Small intestine (tissue), 7 donors: ENCODE measurements around the gene FPR3. TPM values are rescaled to one million over a fixed set of nuclear protein-coding genes. Genes with fewer than 3 reads are reported as not detected.
"Not testable (repeated sequence)": the region's sequence is repeated elsewhere in the genome, so short reads cannot be mapped to it uniquely, and the experiment has no call there.

Source experiments
- DNase-seq, 2 donors: peaks; one replicate each; pipeline versions ENCODE4 v3.0.0 to v3.0.0-alpha.2; 2013
- FAIRE-seq: peaks from 2 replicates; lab custom pipeline; 2012; peaks lifted over from hg19 to GRCh38; lab: Jason Lieb, UNC
- H3K27ac ChIP-seq, 3 donors: one replicate each; pipeline ENCODE4 v1.5.1; 2013; ENCODE audit warnings: low read length in 2 of 3, mild to moderate bottlenecking in 2 of 3, control low read depth in 1 of 3, inconsistent platforms in 1 of 3, low read depth in 1 of 3, moderate library complexity in 1 of 3
- H3K27me3 ChIP-seq, 3 donors: one replicate each; pipeline ENCODE4 v1.6.1; 2013; ENCODE audit warnings: low read length in 3 of 3, inconsistent platforms in 1 of 3; ENCODE audit not compliant: control insufficient read depth in 3 of 3, insufficient read depth in 3 of 3
- H3K36me3 ChIP-seq, 3 donors: one replicate each; pipeline ENCODE4 v1.6.1; 2013; ENCODE audit warnings: low read length in 3 of 3, inconsistent platforms in 1 of 3, low read depth in 1 of 3, mild to moderate bottlenecking in 1 of 3, moderate library complexity in 1 of 3; ENCODE audit not compliant: control insufficient read depth in 3 of 3, insufficient read depth in 2 of 3
- H3K4me1 ChIP-seq, 3 donors: one replicate each; pipeline ENCODE4 v1.6.1; 2013; ENCODE audit warnings: low read length in 2 of 3, inconsistent platforms in 1 of 3, low read depth in 1 of 3, mild to moderate bottlenecking in 1 of 3, moderate library complexity in 1 of 3; ENCODE audit not compliant: control insufficient read depth in 3 of 3, insufficient read depth in 2 of 3
- H3K4me3 ChIP-seq, 3 donors: one replicate each; pipeline ENCODE4 v1.5.1; 2013; ENCODE audit warnings: low read length in 3 of 3, control low read depth in 1 of 3, inconsistent platforms in 1 of 3, low read depth in 1 of 3, mild to moderate bottlenecking in 1 of 3, moderate library complexity in 1 of 3
- H3K9me3 ChIP-seq, 2 donors: one replicate each; pipeline ENCODE4 v1.6.1; 2013; ENCODE audit warnings: low read depth in 1 of 2, low read length in 1 of 2; ENCODE audit not compliant: control insufficient read depth in 2 of 2, insufficient read depth in 1 of 2
- WGBS, 3 donors: extraction: QIAGEN DNeasy Blood & Tissue Kit; methylation state at CpG; one replicate each; pipeline ENCODE4 v1.1.7; 2013; 5-methylcytosine and 5-hydroxymethylcytosine counted together
- polyA plus RNA-seq, 4 donors: library from polyadenylated mRNA; stranded (reverse) in 3 of 4; unstranded in 1 of 4; fragments of 200-250 nt in 3 of 4; fragments of 120-200 nt in 1 of 4; gene quantifications; one replicate each; pipeline versions ENCODE4 v1.2.1 to v1.2.3, GENCODE V29; 2013
- donor health status: healthy with polysubstance abuse.
- donor health status: control.
- donor health status: control.
- donor health status: Bipolar disorder and iron deficiency.
- donor health status: healthy.

The FPR3 gene
- polyA plus RNA-seq, 4 donors, result 0.89 to 5.1 (median 3.8) TPM

GRCh38 chr19:51760697-51761356, 34.1 kb upstream of the FPR3 start, which contains the start of gene FPR2:
FPR2 (plus strand) TSS chr19:51761180; CDS start chr19:51768659, 7,479 bp downstream.
- Histone ChIP-seq H3K27ac (no peak within 1 kb of the TSS), H3K36me3 (no peaks in the 10 kb centered on the region), H3K4me1 (no peaks in the 10 kb centered on the region), H3K9me3 (no peaks in the 10 kb centered on the region), H3K4me3 (no peak within 1 kb of the TSS), H3K27me3 (no peaks in the 10 kb centered on the region)
- WGBS, 3 donors, result 59 to 73% (median 69%) methylated on average over 8 of the region's 8 CpGs
- no peak for DNase-seq
- no peak for FAIRE-seq

- DNase-seq (no peak), FAIRE-seq (no peak)
- Histone ChIP-seq H3K4me1 (no peaks in the 10 kb centered on the region), H3K36me3 (no peaks in the 10 kb centered on the region), H3K9me3 (no peaks in the 10 kb centered on the region), H3K27ac (no peak overlapping the region), H3K27me3 (no peaks in the 10 kb centered on the region), H3K4me3 (no peak overlapping the region)
- 81 to 84% (median 82%) methylated on average over 7 of the region's 7 CpGs for WGBS, 3 donors
Observed at GRCh38 chr19:51761696-51762095, 33.3 kb upstream of the FPR3 start.

GRCh38 chr19:51765086-51765485, 29.9 kb upstream of the FPR3 start:
- FAIRE-seq (no peak), DNase-seq (no peak)
- H3K4me3 ChIP-seq, result no peak overlapping the region
- H3K4me1 ChIP-seq, result no peaks in the 10 kb centered on the region
- 42 to 64% (median 46%) methylated on average over 5 of the region's 5 CpGs for WGBS, 3 donors
- no peak overlapping the region for H3K27ac ChIP-seq
- H3K27me3 ChIP-seq, result no peaks in the 10 kb centered on the region
- H3K9me3 ChIP-seq, result no peaks in the 10 kb centered on the region
- no peaks in the 10 kb centered on the region for H3K36me3 ChIP-seq

GRCh38 chr19:51766461-51766860, 28.5 kb upstream of the FPR3 start:
- Histone ChIP-seq H3K9me3 (no peaks in the 10 kb centered on the region), H3K27me3 (no peaks in the 10 kb centered on the region), H3K27ac (no peak overlapping the region), H3K4me1 (no peaks in the 10 kb centered on the region), H3K4me3 (no peak overlapping the region), H3K36me3 (no peaks in the 10 kb centered on the region)
- 66 to 73% (median 69%) methylated on average over 5 of the region's 5 CpGs for WGBS, 3 donors
- FAIRE-seq, result no peak
- no peak for DNase-seq

GRCh38 chr19:51771376-51772130, 23.4 kb upstream of the FPR3 start:
- Histone ChIP-seq H3K27ac (peak overlapping the region in 1 of 3 donors; percentile 29), H3K27me3 (no peaks in the 10 kb centered on the region), H3K36me3 (no peaks in the 10 kb centered on the region), H3K9me3 (no peaks in the 10 kb centered on the region), H3K4me1 (no peaks in the 10 kb centered on the region), H3K4me3 (no peak overlapping the region)
- 37 to 65% (median 62%) methylated on average over 10 of the region's 10 CpGs for WGBS, 3 donors
- DNase-seq (no peak), FAIRE-seq (no peak)

- 50 to 62% (median 57%) methylated on average over 6 of the region's 6 CpGs for WGBS, 3 donors
- Histone ChIP-seq H3K9me3 (no peaks in the 10 kb centered on the region), H3K4me1 (no peaks in the 10 kb centered on the region), H3K36me3 (no peaks in the 10 kb centered on the region), H3K27ac (no peak overlapping the region), H3K27me3 (no peaks in the 10 kb centered on the region), H3K4me3 (no peak overlapping the region)
- FAIRE-seq, result no peak
- no peak for DNase-seq
Observed at GRCh38 chr19:51772977-51773376, 22.0 kb upstream of the FPR3 start.

GRCh38 chr19:51776561-51776960, 18.4 kb upstream of the FPR3 start:
- WGBS, 3 donors, result 85 to 93% (median 92%) methylated on average over 1 of the region's 1 CpG
- FAIRE-seq, H3K4me3 ChIP-seq, DNase-seq, H3K9me3 ChIP-seq, H3K27ac ChIP-seq, H3K4me1 ChIP-seq, H3K27me3 ChIP-seq, H3K36me3 ChIP-seq: not testable (repeated sequence)

GRCh38 chr19:51777570-51778462, 17.1 kb upstream of the FPR3 start:
- FAIRE-seq (no peak), DNase-seq (peak; percentile 60 to 85)
- Histone ChIP-seq H3K27ac (no peak overlapping the region), H3K4me1 (no peaks in the 10 kb centered on the region), H3K27me3 (no peaks in the 10 kb centered on the region), H3K4me3 (no peak overlapping the region), H3K36me3 (no peaks in the 10 kb centered on the region), H3K9me3 (no peaks in the 10 kb centered on the region)
- WGBS, 3 donors, result 33 to 41% (median 34%) methylated on average over 23 of the region's 23 CpGs
